SK-N-MC (cell line): ENCODE measurements around the gene PAK4.

Experiments used
- DNase-seq: peaks from one replicate; pipeline ENCODE4 v3.0.0-alpha.2; 2011; ENCODE audit warnings: low read depth, low spot score
- H3K27ac ChIP-seq: fragments of 200-600 bp; sonication (generic); 2 replicates; pipeline ENCODE4 v1.5.1; 2016; ENCODE audit warnings: mixed run types
- H3K36me3 ChIP-seq: fragments of 200-600 bp; sonication (generic); 2 replicates; pipeline ENCODE4 v1.6.1; 2017; ENCODE audit warnings: antibody characterized with exemption, low read length, mixed read lengths; ENCODE audit not compliant: insufficient read depth
- H3K4me3 ChIP-seq: fragments of 200-600 bp; sonication (generic); 2 replicates; pipeline ENCODE4 v1.5.1; 2016
- H3K9ac ChIP-seq: fragments of 200-600 bp; sonication (generic); 2 replicates; pipeline ENCODE4 v1.8.0; 2017; ENCODE audit warnings: mixed run types, mixed read lengths; ENCODE audit not compliant: insufficient read length
- H3K9me3 ChIP-seq: fragments of 200-600 bp; sonication (generic); 2 replicates; pipeline ENCODE4 v1.6.1; 2017; ENCODE audit warnings: low read depth, mild to moderate bottlenecking, antibody characterized with exemption, low read length, moderate library complexity, mixed read lengths
- EZH2 ChIP-seq: fragments of 200-600 bp; sonication (generic); IDR thresholded peaks from one replicate; pipeline ENCODE4 v1.6.1; 2017; ENCODE audit warnings: antibody characterized with exemption
- FOXP2 ChIP-seq: optimal IDR thresholded peaks from 2 replicates; pipeline ENCODE3; 2011; ENCODE audit warnings: mild to moderate bottlenecking, moderate library complexity; ENCODE audit not compliant: insufficient read depth; ENCODE audit errors: extremely low read length, control extremely low read depth
- POLR2AphosphoS5 ChIP-seq: IDR thresholded peaks from 2 replicates; pipeline ENCODE4 v1.6.1; 2012; ENCODE audit warnings: mild to moderate bottlenecking, low read depth, low read length, borderline replicate concordance

PAK4 gene

DNA sequence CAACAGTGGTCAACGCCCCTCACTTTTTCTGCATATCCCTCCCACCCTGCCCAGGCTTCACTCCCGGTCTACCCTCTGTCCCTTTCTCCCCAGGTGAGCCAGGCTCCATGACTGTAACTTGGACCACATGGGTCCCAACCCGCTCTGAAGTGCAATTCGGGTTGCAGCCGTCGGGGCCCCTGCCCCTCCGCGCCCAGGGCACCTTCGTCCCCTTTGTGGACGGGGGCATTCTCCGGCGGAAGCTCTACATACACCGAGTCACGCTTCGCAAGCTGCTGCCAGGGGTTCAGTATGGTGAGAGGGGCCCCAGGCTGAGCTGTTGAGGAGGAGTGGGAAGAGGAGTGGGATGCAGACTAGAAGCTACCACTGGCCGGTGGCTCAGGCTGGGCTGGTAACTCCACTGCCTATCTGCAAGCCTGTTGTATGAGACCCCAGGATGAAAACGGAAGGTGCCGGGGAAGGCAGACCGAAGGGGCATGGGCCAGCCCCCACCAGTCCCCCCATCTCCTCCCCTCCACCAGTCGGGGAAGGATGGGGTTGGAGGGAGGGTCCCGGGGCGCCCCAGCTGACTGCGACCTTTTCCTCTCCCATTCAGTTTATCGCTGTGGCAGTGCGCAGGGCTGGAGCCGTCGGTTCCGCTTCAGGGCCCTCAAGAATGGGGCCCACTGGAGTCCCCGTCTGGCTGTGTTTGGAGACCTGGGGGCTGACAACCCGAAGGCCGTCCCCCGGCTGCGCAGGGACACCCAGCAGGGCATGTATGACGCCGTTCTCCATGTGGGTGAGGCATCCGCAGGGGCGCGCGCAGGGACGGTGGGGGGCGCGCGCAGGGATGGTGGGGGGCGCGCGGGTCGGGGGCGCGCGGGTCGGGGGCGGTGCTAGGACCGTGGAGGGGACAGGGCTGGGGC, 27.0 kb upstream of the PAK4 start:
- TF ChIP-seq FOXP2, result no peak
- no peak for TF ChIP-seq EZH2
- no peak for TF ChIP-seq POLR2AphosphoS5
- Histone ChIP-seq H3K27ac (no peak overlapping the region), H3K4me3 (no peak overlapping the region)

DNA sequence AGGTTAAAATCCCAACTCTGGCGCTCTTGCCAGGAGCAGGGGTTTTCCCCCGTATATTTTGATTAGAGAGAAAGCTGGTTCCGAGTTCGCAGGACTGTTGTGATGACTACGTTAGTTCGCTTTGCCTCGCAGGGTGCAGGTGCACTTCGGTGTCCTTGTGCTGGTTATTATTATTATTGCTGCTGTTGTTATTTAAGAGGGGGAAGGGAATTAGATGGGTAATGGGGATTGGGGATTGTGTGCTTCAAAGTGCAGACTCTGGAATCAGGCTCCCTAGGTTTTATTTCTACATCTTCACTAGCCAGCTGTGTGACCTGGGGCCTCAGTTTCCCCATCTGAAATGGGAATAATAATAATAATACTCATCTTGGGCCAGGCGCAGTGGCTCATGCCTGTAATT, 26.2 kb upstream of the PAK4 start:
- no peak for DNase-seq

More for the DNA sequence above, 27.0 kb upstream of the PAK4 start:
- no peak for DNase-seq
- Histone ChIP-seq H3K36me3 (no peaks in the 10 kb centered on the region), H3K9ac (no peak overlapping the region), H3K9me3 (no peaks in the 10 kb centered on the region)

GRCh38 chr19:39100500-39101166, 25.0 kb upstream of the PAK4 start:
- no peak for DNase-seq
- no peak overlapping the region for H3K4me3 ChIP-seq
- no peak for TF ChIP-seq FOXP2
- no peak for TF ChIP-seq POLR2AphosphoS5
- no peak for TF ChIP-seq EZH2

More for the DNA sequence above, 26.2 kb upstream of the PAK4 start:
- no peaks in the 10 kb centered on the region for H3K9me3 ChIP-seq
- TF ChIP-seq EZH2 (no peak), FOXP2 (no peak), POLR2AphosphoS5 (no peak)
- H3K9ac ChIP-seq, result no peak overlapping the region
- no peak overlapping the region for H3K27ac ChIP-seq
- no peak overlapping the region for H3K4me3 ChIP-seq
- no peaks in the 10 kb centered on the region for H3K36me3 ChIP-seq

DNA sequence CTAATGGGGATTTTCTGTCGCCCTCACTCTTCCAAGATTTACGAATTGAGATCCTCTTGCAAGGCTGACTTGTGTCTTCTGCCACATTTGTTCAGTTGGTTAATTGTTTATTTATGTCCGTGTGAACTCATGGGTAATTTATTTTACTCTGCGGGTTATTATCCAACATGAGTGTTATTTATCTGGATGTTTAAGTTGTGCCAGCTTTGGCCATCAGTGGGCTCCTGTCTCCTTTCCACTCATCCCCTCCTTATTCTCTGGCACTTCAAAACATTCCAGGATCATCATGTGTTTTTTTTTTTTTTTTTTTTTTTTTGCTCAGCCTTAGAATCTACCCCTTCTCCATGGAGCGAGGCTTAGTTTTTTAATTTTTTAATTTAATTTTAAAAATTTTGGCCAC, 22.4 kb upstream of the PAK4 start:
- no peak overlapping the region for H3K27ac ChIP-seq
- no peak overlapping the region for H3K4me3 ChIP-seq
- H3K9ac ChIP-seq, result no peak overlapping the region
- TF ChIP-seq POLR2AphosphoS5, result no peak
- no peak for TF ChIP-seq FOXP2
- no peak for TF ChIP-seq EZH2
- no peak for DNase-seq
- no peaks in the 10 kb centered on the region for H3K36me3 ChIP-seq
- no peaks in the 10 kb centered on the region for H3K9me3 ChIP-seq

More at GRCh38 chr19:39100500-39101166, 25.0 kb upstream of the PAK4 start:
- H3K9ac ChIP-seq, result no peak overlapping the region
- no peak overlapping the region for H3K27ac ChIP-seq
- H3K36me3 ChIP-seq, result no peaks in the 10 kb centered on the region
- no peaks in the 10 kb centered on the region for H3K9me3 ChIP-seq

DNA sequence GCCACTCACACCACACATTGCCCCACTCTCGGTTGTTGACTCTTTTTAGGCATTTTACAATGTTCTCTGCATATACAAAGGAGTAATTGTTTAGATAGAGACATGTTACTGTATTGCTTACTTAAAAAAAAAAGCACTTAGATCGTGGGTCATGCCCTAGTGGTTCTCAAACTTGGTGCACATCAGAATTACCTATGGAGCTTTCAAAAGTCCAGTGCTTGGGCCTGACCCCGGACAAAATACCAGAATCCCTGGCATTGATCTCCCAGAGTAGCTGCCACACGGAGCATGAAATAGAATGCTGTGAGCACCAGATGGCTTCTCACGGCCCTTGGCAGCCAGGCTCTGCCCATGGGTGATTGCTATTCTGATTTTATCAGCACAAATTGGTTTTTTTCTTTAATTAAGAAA, 21.4 kb upstream of the PAK4 start:
- H3K36me3 ChIP-seq, result no peaks in the 10 kb centered on the region
- no peak for DNase-seq
- H3K4me3 ChIP-seq, result no peak overlapping the region
- H3K9me3 ChIP-seq, result no peaks in the 10 kb centered on the region
- H3K27ac ChIP-seq, result no peak overlapping the region
- no peak overlapping the region for H3K9ac ChIP-seq
- TF ChIP-seq EZH2 (no peak), FOXP2 (no peak), POLR2AphosphoS5 (no peak)

- no peak overlapping the region for H3K4me3 ChIP-seq
- TF ChIP-seq EZH2 (no peak), POLR2AphosphoS5 (no peak), FOXP2 (no peak)
- DNase-seq, result no peak
- H3K36me3 ChIP-seq, result no peaks in the 10 kb centered on the region
- no peak overlapping the region for H3K9ac ChIP-seq
- no peaks in the 10 kb centered on the region for H3K9me3 ChIP-seq
- H3K27ac ChIP-seq, result no peak overlapping the region
These were observed 19.4 kb upstream of the PAK4 start for GRCh38 chr19:39106194-39106593.

GRCh38 chr19:39109641-39110040, 15.9 kb upstream of the PAK4 start:
- H3K36me3 ChIP-seq, result no peaks in the 10 kb centered on the region
- H3K4me3 ChIP-seq, result no peak overlapping the region
- H3K9me3 ChIP-seq, result no peaks in the 10 kb centered on the region
- H3K27ac ChIP-seq, result no peak overlapping the region
- H3K9ac ChIP-seq, result no peak overlapping the region
- TF ChIP-seq FOXP2 (no peak), POLR2AphosphoS5 (no peak), EZH2 (no peak)
- no peak for DNase-seq

GRCh38 chr19:39110263-39110967, 15.2 kb upstream of the PAK4 start:
- H3K36me3 ChIP-seq, result no peaks in the 10 kb centered on the region
- no peaks in the 10 kb centered on the region for H3K9me3 ChIP-seq
- no peak overlapping the region for H3K4me3 ChIP-seq
- H3K9ac ChIP-seq, result no peak overlapping the region
- H3K27ac ChIP-seq, result no peak overlapping the region
- no peak for DNase-seq
- TF ChIP-seq FOXP2 (no peak), POLR2AphosphoS5 (no peak), EZH2 (no peak)
